GM23338 (cell line): ENCODE data around the gene GPR152. TPM values are rescaled to one million over a fixed set of nuclear protein-coding genes. Genes with fewer than 3 reads are reported as not detected.

ENCODE experiments used
- ATAC-seq: fragments of 200-7000 bp; cut with Tn5 transposase; 3 replicates; pipeline ENCODE4 v1.9.1; 2020
- DNase-seq: peaks from one replicate; pipeline ENCODE4 v3.0.0-alpha.2; 2015; ENCODE audit warnings: low spot score
- H2AFZ ChIP-seq: fragments of 200-600 bp; sonication (generic); 2 replicates; pipeline ENCODE4 v1.8.0; 2016; ENCODE audit warnings: antibody characterized with exemption, mild to moderate bottlenecking, moderate library complexity
- H3F3A ChIP-seq: fragments of 200-600 bp; sonication (generic); replicated peaks from 2 replicates; pipeline ENCODE4 v1.8.0; 2017; ENCODE audit warnings: antibody characterized with exemption, mixed run types, low read depth
- H3K27ac ChIP-seq: fragments of 200-600 bp; sonication (generic); 2 replicates; pipeline ENCODE4 v1.6.1; 2016; ENCODE audit warnings: low read depth
- H3K27me3 ChIP-seq: fragments of 200-600 bp; sonication (generic); 2 replicates; pipeline ENCODE4 v1.8.0; 2016; ENCODE audit warnings: mild to moderate bottlenecking, mixed run types, moderate library complexity; ENCODE audit not compliant: insufficient read depth
- H3K36me3 ChIP-seq: fragments of 200-600 bp; sonication (generic); 2 replicates; pipeline ENCODE4 v1.8.0; 2016; ENCODE audit warnings: mild to moderate bottlenecking; ENCODE audit not compliant: insufficient read depth
- H3K4me1 ChIP-seq: fragments of 200-600 bp; sonication (generic); 2 replicates; pipeline ENCODE4 v1.8.0; 2016; ENCODE audit warnings: mild to moderate bottlenecking, moderate library complexity; ENCODE audit not compliant: insufficient read depth
- H3K4me2 ChIP-seq: fragments of 200-600 bp; sonication (generic); 2 replicates; pipeline ENCODE4 v1.7.1; 2017; ENCODE audit warnings: mixed run types
- H3K4me3 ChIP-seq: fragments of 200-600 bp; sonication (generic); 2 replicates; pipeline ENCODE4 v1.6.1; 2016; ENCODE audit warnings: mixed run types
- H3K79me2 ChIP-seq: fragments of 200-600 bp; sonication (generic); replicated peaks from 2 replicates; pipeline ENCODE4 v1.8.0; 2017; ENCODE audit warnings: mild to moderate bottlenecking; ENCODE audit not compliant: insufficient read depth
- H3K9me2 ChIP-seq: fragments of 200-600 bp; sonication (generic); 2 replicates; pipeline ENCODE4 v1.8.0; 2017; ENCODE audit not compliant: insufficient read depth
- H4K20me1 ChIP-seq: fragments of 200-600 bp; sonication (generic); replicated peaks from 2 replicates; pipeline ENCODE4 v1.8.0; 2017; ENCODE audit warnings: mild to moderate bottlenecking; ENCODE audit not compliant: insufficient read depth
- H3K27ac Mint-ChIP-seq: 2 replicates; pipeline ENCODE4 v1.8.0; 2020; ENCODE audit warnings: inconsistent platforms, mild to moderate bottlenecking, moderate library complexity, mixed read lengths
- H3K27me3 Mint-ChIP-seq: 3 replicates; pipeline ENCODE4 v1.8.0; 2022; ENCODE audit warnings: low read depth, mild to moderate bottlenecking, moderate library complexity, mixed read lengths, inconsistent platforms; ENCODE audit not compliant: insufficient read depth, poor library complexity
- H3K36me3 Mint-ChIP-seq: 3 replicates; pipeline ENCODE4 v1.8.0; 2021; ENCODE audit warnings: low read depth, mild to moderate bottlenecking, inconsistent platforms, moderate library complexity, mixed read lengths
- H3K4me1 Mint-ChIP-seq: 3 replicates; pipeline ENCODE4 v1.8.0; 2020; ENCODE audit warnings: mild to moderate bottlenecking, inconsistent platforms, mixed read lengths
- H3K4me3 Mint-ChIP-seq: 3 replicates; pipeline ENCODE4 v1.8.0; 2021; ENCODE audit warnings: moderate library complexity, mild to moderate bottlenecking, inconsistent platforms, mixed read lengths
- H3K9me3 Mint-ChIP-seq: 3 replicates; pipeline ENCODE4 v1.8.0; 2020; ENCODE audit warnings: moderate library complexity, mild to moderate bottlenecking, inconsistent platforms, mixed read lengths
- CREB1 ChIP-seq: fragments of 250-450 bp; sonication (Bioruptor Pico); IDR thresholded peaks from 2 replicates; pipeline ENCODE4 v1.5.0; 2020; ENCODE audit warnings: low read depth, mild to moderate bottlenecking, moderate library complexity
- EZH2 ChIP-seq: fragments of 200-600 bp; sonication (generic); IDR thresholded peaks from one replicate; pipeline ENCODE4 v1.8.0; 2017; ENCODE audit warnings: antibody characterized with exemption, mild to moderate bottlenecking, low read depth; ENCODE audit not compliant: unreplicated experiment
- EZH2phosphoT487 ChIP-seq: fragments of 200-600 bp; sonication (generic); IDR thresholded peaks from one replicate; pipeline ENCODE4 v1.8.1; 2018; ENCODE audit warnings: antibody characterized with exemption; ENCODE audit not compliant: unreplicated experiment
- JUNB ChIP-seq: IDR thresholded peaks from one replicate; pipeline ENCODE4 v1.6.1; 2016; ENCODE audit warnings: antibody characterized with exemption; ENCODE audit not compliant: unreplicated experiment
- NANOG ChIP-seq: IDR thresholded peaks from 2 replicates; pipeline ENCODE4 v1.6.1; 2016; ENCODE audit warnings: antibody characterized with exemption, borderline replicate concordance
- ZNF331 ChIP-seq: fragments of 250-450 bp; sonication (Bioruptor Pico); IDR thresholded peaks from 2 replicates; pipeline ENCODE4 v1.5.0; 2020; ENCODE audit warnings: low read depth, mild to moderate bottlenecking, moderate library complexity
- polyA plus RNA-seq: library from polyadenylated mRNA; unstranded; fragments of >200 nt; fragmentation: Nextera tagmentation; extraction: Ambion mirVana; gene quantifications from 2 replicates; pipeline ENCODE4 v1.2.1, GENCODE V29; 2016
- total RNA-seq: library from RNA; depleted of rRNA; stranded (reverse); fragments of >200 nt; shearing (Covaris generic); gene quantifications from 2 replicates; pipeline ENCODE4 v1.2.3, GENCODE V29; 2014
- TF ChIP-seq, protein P1 (sequence below): IDR thresholded peaks from 2 replicates; pipeline ENCODE4 v1.6.1; 2016; ENCODE audit warnings: antibody characterized with exemption
- TF ChIP-seq, protein P2 (sequence below), 2 experiments: fragments of 200-600 bp in 1 of 2; sonication (generic) in 1 of 2; conservative IDR thresholded peaks; 2 replicates each; pipeline versions ENCODE4 v1.5.1 to v1.6.1; 2016 to 2017; ENCODE audit warnings: antibody characterized with exemption in 2 of 2, low read depth in 2 of 2, mild to moderate bottlenecking in 2 of 2, moderate library complexity in 1 of 2
- TF ChIP-seq, protein P3 (sequence below): IDR thresholded peaks from one replicate; pipeline ENCODE4 v1.6.1; 2018; ENCODE audit warnings: antibody characterized with exemption; ENCODE audit not compliant: unreplicated experiment
- TF ChIP-seq, protein P4 (sequence below): fragments of 250-450 bp; sonication (Bioruptor Pico); IDR thresholded peaks from 2 replicates; pipeline ENCODE4 v1.5.0; 2020; ENCODE audit warnings: mild to moderate bottlenecking, moderate library complexity

The GPR152 gene
- total and polyA plus RNA-seq, 2 experiments from 2014 or later = not detected

DNA sequence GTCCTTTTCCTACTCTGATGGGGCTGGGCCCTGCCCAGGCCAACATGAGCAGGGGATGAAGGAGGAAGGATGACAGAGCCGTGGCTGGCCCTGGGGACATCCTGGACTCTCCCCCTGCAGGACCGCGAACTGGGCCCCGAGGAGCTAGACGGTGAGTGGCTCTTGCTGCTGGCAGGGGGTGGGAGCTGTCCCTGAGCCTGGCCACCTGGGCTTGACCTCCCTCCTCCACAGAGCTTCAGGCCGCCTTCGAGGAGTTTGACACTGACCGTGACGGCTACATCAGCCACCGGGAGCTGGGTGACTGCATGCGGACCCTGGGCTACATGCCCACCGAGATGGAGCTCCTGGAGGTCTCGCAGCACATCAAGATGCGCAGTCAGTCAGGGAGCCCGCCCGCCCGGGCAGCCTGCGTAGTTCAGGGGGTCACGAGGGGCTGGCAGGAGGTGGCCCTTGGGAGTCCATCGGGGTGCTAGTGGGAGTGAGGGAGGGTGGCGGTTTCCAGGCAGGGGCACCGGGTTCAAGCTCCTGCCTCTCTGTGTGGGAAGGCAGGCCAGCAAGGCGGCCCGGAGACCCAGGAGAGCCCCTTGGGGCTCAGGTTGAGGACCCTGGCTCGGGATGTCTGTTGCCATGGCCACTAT, 3.7 kb upstream of the GPR152 start:
- Histone ChIP-seq H3K27ac (no peak overlapping the region), H3K4me1 (no peaks in the 10 kb centered on the region), H3F3A (no peaks in the 10 kb centered on the region), H2AFZ (no peak overlapping the region), H3K4me3 (no peak overlapping the region), H3K4me2 (no peak overlapping the region), H3K9me2 (no peaks in the 10 kb centered on the region), H3K79me2 (no peaks in the 10 kb centered on the region), H3K36me3 (no peaks in the 10 kb centered on the region), H3K27me3 (no peaks in the 10 kb centered on the region), H4K20me1 (no peaks in the 10 kb centered on the region)
- peaks cover 4% of the 10 kb centered on the region for H3K27me3 Mint-ChIP-seq
- H3K4me1 Mint-ChIP-seq = no peaks in the 10 kb centered on the region
- ATAC-seq (no peak), DNase-seq (no peak)
- no peaks in the 10 kb centered on the region for H3K9me3 Mint-ChIP-seq
- no peak overlapping the region for H3K4me3 Mint-ChIP-seq
- TF ChIP-seq CREB1 (CRISPR knock-in tag) (no peak), ZNF331 (CRISPR knock-in tag) (no peak), NANOG (no peak), JUNB (no peak), EZH2 (no peak), EZH2phosphoT487 (no peak)
- TF ChIP-seq, protein P1, sequence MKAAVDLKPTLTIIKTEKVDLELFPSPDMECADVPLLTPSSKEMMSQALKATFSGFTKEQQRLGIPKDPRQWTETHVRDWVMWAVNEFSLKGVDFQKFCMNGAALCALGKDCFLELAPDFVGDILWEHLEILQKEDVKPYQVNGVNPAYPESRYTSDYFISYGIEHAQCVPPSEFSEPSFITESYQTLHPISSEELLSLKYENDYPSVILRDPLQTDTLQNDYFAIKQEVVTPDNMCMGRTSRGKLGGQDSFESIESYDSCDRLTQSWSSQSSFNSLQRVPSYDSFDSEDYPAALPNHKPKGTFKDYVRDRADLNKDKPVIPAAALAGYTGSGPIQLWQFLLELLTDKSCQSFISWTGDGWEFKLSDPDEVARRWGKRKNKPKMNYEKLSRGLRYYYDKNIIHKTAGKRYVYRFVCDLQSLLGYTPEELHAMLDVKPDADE = no peak
- TF ChIP-seq, protein P2, sequence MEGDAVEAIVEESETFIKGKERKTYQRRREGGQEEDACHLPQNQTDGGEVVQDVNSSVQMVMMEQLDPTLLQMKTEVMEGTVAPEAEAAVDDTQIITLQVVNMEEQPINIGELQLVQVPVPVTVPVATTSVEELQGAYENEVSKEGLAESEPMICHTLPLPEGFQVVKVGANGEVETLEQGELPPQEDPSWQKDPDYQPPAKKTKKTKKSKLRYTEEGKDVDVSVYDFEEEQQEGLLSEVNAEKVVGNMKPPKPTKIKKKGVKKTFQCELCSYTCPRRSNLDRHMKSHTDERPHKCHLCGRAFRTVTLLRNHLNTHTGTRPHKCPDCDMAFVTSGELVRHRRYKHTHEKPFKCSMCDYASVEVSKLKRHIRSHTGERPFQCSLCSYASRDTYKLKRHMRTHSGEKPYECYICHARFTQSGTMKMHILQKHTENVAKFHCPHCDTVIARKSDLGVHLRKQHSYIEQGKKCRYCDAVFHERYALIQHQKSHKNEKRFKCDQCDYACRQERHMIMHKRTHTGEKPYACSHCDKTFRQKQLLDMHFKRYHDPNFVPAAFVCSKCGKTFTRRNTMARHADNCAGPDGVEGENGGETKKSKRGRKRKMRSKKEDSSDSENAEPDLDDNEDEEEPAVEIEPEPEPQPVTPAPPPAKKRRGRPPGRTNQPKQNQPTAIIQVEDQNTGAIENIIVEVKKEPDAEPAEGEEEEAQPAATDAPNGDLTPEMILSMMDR (conservative IDR thresholded peaks at IDR 0.05; ENCODE audit: low read depth in 2 of 2) = no peak
- TF ChIP-seq, protein P3, sequence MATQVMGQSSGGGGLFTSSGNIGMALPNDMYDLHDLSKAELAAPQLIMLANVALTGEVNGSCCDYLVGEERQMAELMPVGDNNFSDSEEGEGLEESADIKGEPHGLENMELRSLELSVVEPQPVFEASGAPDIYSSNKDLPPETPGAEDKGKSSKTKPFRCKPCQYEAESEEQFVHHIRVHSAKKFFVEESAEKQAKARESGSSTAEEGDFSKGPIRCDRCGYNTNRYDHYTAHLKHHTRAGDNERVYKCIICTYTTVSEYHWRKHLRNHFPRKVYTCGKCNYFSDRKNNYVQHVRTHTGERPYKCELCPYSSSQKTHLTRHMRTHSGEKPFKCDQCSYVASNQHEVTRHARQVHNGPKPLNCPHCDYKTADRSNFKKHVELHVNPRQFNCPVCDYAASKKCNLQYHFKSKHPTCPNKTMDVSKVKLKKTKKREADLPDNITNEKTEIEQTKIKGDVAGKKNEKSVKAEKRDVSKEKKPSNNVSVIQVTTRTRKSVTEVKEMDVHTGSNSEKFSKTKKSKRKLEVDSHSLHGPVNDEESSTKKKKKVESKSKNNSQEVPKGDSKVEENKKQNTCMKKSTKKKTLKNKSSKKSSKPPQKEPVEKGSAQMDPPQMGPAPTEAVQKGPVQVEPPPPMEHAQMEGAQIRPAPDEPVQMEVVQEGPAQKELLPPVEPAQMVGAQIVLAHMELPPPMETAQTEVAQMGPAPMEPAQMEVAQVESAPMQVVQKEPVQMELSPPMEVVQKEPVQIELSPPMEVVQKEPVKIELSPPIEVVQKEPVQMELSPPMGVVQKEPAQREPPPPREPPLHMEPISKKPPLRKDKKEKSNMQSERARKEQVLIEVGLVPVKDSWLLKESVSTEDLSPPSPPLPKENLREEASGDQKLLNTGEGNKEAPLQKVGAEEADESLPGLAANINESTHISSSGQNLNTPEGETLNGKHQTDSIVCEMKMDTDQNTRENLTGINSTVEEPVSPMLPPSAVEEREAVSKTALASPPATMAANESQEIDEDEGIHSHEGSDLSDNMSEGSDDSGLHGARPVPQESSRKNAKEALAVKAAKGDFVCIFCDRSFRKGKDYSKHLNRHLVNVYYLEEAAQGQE = no peak
- TF ChIP-seq, protein P4, sequence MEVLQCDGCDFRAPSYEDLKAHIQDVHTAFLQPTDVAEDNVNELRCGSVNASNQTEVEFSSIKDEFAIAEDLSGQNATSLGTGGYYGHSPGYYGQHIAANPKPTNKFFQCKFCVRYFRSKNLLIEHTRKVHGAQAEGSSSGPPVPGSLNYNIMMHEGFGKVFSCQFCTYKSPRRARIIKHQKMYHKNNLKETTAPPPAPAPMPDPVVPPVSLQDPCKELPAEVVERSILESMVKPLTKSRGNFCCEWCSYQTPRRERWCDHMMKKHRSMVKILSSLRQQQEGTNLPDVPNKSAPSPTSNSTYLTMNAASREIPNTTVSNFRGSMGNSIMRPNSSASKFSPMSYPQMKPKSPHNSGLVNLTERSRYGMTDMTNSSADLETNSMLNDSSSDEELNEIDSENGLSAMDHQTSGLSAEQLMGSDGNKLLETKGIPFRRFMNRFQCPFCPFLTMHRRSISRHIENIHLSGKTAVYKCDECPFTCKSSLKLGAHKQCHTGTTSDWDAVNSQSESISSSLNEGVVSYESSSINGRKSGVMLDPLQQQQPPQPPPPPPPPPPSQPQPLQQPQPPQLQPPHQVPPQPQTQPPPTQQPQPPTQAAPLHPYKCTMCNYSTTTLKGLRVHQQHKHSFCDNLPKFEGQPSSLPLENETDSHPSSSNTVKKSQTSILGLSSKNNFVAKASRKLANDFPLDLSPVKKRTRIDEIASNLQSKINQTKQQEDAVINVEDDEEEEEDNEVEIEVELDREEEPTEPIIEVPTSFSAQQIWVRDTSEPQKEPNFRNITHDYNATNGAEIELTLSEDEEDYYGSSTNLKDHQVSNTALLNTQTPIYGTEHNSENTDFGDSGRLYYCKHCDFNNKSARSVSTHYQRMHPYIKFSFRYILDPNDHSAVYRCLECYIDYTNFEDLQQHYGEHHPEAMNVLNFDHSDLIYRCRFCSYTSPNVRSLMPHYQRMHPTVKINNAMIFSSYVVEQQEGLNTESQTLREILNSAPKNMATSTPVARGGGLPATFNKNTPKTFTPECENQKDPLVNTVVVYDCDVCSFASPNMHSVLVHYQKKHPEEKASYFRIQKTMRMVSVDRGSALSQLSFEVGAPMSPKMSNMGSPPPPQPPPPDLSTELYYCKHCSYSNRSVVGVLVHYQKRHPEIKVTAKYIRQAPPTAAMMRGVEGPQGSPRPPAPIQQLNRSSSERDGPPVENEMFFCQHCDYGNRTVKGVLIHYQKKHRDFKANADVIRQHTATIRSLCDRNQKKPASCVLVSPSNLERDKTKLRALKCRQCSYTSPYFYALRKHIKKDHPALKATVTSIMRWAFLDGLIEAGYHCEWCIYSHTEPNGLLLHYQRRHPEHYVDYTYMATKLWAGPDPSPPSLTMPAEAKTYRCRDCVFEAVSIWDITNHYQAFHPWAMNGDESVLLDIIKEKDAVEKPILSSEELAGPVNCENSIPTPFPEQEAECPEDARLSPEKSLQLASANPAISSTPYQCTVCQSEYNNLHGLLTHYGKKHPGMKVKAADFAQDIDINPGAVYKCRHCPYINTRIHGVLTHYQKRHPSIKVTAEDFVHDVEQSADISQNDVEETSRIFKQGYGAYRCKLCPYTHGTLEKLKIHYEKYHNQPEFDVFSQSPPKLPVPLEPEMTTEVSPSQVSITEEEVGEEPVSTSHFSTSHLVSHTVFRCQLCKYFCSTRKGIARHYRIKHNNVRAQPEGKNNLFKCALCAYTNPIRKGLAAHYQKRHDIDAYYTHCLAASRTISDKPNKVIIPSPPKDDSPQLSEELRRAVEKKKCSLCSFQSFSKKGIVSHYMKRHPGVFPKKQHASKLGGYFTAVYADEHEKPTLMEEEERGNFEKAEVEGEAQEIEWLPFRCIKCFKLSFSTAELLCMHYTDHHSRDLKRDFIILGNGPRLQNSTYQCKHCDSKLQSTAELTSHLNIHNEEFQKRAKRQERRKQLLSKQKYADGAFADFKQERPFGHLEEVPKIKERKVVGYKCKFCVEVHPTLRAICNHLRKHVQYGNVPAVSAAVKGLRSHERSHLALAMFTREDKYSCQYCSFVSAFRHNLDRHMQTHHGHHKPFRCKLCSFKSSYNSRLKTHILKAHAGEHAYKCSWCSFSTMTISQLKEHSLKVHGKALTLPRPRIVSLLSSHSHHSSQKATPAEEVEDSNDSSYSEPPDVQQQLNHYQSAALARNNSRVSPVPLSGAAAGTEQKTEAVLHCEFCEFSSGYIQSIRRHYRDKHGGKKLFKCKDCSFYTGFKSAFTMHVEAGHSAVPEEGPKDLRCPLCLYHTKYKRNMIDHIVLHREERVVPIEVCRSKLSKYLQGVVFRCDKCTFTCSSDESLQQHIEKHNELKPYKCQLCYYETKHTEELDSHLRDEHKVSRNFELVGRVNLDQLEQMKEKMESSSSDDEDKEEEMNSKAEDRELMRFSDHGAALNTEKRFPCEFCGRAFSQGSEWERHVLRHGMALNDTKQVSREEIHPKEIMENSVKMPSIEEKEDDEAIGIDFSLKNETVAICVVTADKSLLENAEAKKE (CRISPR knock-in tag) = no peak
- no peaks in the 10 kb centered on the region for H3K36me3 Mint-ChIP-seq
- H3K27ac Mint-ChIP-seq = no peak overlapping the region
